Panc1 (cell line): ENCODE data around the gene COQ10A. TPM values are rescaled to one million over a fixed set of nuclear protein-coding genes. Genes with fewer than 3 reads are reported as not detected.
A peak's percentile ranks its signal among the peaks of the same experiment; 100 is the strongest.

ENCODE experiments used
- ATAC-seq: fragments of 200-7000 bp; cut with Tn5 transposase; 2 replicates; pipeline ENCODE4 v1.9.1; 2020; ENCODE audit warnings: mild to moderate bottlenecking, moderate library complexity
- BruUV-seq: library from RNA; stranded (reverse); fragments of 400-500 nt; replicated peaks from 2 replicates; lab custom pipeline; 2021; lab: Mats Ljungman, UMichigan
- CTCF ChIA-PET: fragments of 300-600 bp; sonication (Branson Sonifier 250); formaldehyde crosslinking; loops from one replicate; lab custom pipeline; 2022; ENCODE audit warnings: antibody characterized with exemption; lab: Charles Lee
- POLR2A ChIA-PET: fragments of 300-600 bp; sonication (Branson Sonifier 250); formaldehyde crosslinking; loops from one replicate; lab custom pipeline; 2022; ENCODE audit warnings: antibody characterized with exemption; lab: Charles Lee
- DNase-seq: peaks from one replicate; pipeline ENCODE4 v3.0.0-alpha.2; 2010; ENCODE audit warnings: low read depth, low spot score
- H3K27ac ChIP-seq: 2 replicates; pipeline ENCODE4 v1.5.1; 2011; ENCODE audit warnings: mild to moderate bottlenecking, low read length, inconsistent platforms
- H3K27me3 ChIP-seq: fragments of 200-500 bp; sonication (Bioruptor generic); 2 replicates; pipeline ENCODE4 v1.6.0; 2014; ENCODE audit warnings: low read length, inconsistent platforms; ENCODE audit not compliant: control insufficient read depth, insufficient read depth
- H3K36me3 ChIP-seq: fragments of 200-500 bp; sonication (Bioruptor generic); 2 replicates; pipeline ENCODE4 v1.5.1; 2014; ENCODE audit warnings: inconsistent platforms, mild to moderate bottlenecking, low read length, moderate library complexity; ENCODE audit not compliant: control insufficient read depth, insufficient read depth
- H3K4me1 ChIP-seq: 2 replicates; pipeline ENCODE4 v1.5.1; 2011; ENCODE audit warnings: inconsistent platforms, mild to moderate bottlenecking, low read length, moderate library complexity; ENCODE audit not compliant: control insufficient read depth, insufficient read depth
- H3K4me3 ChIP-seq, 2 experiments: 2 replicates each; pipeline ENCODE4 v1.5.1; 2011 to 2012; ENCODE audit warnings: low read depth in 2 of 2, low read length in 2 of 2, mild to moderate bottlenecking in 2 of 2, inconsistent platforms in 1 of 2, moderate library complexity in 1 of 2
- H3K9me3 ChIP-seq: fragments of 200-500 bp; sonication (Bioruptor generic); 2 replicates; pipeline ENCODE4 v1.5.1; 2014; ENCODE audit warnings: low read depth, mild to moderate bottlenecking, inconsistent platforms, low read length, moderate library complexity; ENCODE audit not compliant: control insufficient read depth, insufficient read depth
- POLR2AphosphoS5 ChIP-seq: IDR thresholded peaks from 2 replicates; pipeline ENCODE4 v1.6.1; 2012; ENCODE audit warnings: mild to moderate bottlenecking, low read depth, low read length, moderate library complexity
- SIN3A ChIP-seq: IDR thresholded peaks from 2 replicates; pipeline ENCODE4 v1.6.1; 2012; ENCODE audit warnings: low read depth, mild to moderate bottlenecking, low read length, moderate library complexity, borderline replicate concordance; ENCODE audit not compliant: insufficient read depth
- in situ Hi-C: cut with HindIII; loops from 2 replicates; pipeline ENCODE4 v1.10.0; 2016; ENCODE audit warnings: low sequenced_read_pairs, low pct_unique_long_range_greater_than_20kb
- intact Hi-C: fragments of 100-400 bp; cut with micrococcal nuclease; formaldehyde crosslinking; loops from one replicate; pipeline ENCODE4 v1.10.0; 2022; ENCODE audit not compliant: unreplicated experiment
- total RNA-seq: library from RNA; stranded (reverse); gene quantifications from one replicate; pipeline ENCODE4 v1.2.1, GENCODE V29; 2021; ENCODE audit not compliant: unreplicated experiment
- TF ChIP-seq, protein P1 (sequence below): fragments of 450-650 bp; IDR thresholded peaks from 2 replicates; pipeline ENCODE4 v1.5.1; 2017; ENCODE audit warnings: mild to moderate bottlenecking
- TF ChIP-seq, protein P2 (sequence below), 2 experiments: IDR thresholded peaks; 2 replicates each; pipeline ENCODE4 v1.6.1; 2011 to 2012; ENCODE audit warnings: low read depth in 2 of 2, control low read depth in 1 of 2, low read length in 1 of 2, mild to moderate bottlenecking in 1 of 2, moderate library complexity in 1 of 2; ENCODE audit not compliant: insufficient read depth in 1 of 2

COQ10A gene
- total RNA-seq, 1 experiment from 2014 or later, result 20.0 TPM

DNA sequence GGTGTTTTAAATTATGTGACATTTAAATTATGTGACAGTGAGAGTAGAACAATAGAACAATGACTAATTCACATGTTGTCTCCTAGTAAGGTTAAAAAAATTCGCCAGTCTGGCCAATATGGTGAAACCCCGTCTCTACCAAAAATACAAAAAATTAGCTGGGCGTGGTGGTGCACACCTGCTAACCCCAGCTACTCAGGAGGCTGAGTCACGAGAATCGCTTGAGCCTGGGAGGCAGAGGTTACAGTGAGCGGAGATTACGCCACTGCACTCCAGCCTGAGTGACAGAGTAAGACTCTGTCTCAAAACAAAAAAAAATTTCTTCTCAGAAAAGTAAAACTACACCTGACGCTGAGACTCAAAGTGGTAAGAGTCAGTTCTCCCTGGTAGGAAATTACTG is 30.7 kb downstream of the COQ10A start:
- Histone ChIP-seq H3K4me1 (peaks cover 7% of the 10 kb centered on the region), H3K36me3 (peaks cover 8% of the 10 kb centered on the region), H3K27ac (no peak overlapping the region), H3K9me3 (no peaks in the 10 kb centered on the region), H3K4me3 (no peak overlapping the region), H3K27me3 (no peaks in the 10 kb centered on the region)
- intact Hi-C loops (no loop called here), in situ Hi-C loops (no loop called here)
- ATAC-seq (no peak), DNase-seq (no peak)
- no peak for TF ChIP-seq SIN3A
- TF ChIP-seq, protein P1, sequence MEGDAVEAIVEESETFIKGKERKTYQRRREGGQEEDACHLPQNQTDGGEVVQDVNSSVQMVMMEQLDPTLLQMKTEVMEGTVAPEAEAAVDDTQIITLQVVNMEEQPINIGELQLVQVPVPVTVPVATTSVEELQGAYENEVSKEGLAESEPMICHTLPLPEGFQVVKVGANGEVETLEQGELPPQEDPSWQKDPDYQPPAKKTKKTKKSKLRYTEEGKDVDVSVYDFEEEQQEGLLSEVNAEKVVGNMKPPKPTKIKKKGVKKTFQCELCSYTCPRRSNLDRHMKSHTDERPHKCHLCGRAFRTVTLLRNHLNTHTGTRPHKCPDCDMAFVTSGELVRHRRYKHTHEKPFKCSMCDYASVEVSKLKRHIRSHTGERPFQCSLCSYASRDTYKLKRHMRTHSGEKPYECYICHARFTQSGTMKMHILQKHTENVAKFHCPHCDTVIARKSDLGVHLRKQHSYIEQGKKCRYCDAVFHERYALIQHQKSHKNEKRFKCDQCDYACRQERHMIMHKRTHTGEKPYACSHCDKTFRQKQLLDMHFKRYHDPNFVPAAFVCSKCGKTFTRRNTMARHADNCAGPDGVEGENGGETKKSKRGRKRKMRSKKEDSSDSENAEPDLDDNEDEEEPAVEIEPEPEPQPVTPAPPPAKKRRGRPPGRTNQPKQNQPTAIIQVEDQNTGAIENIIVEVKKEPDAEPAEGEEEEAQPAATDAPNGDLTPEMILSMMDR, result no peak
- TF ChIP-seq, protein P2, sequence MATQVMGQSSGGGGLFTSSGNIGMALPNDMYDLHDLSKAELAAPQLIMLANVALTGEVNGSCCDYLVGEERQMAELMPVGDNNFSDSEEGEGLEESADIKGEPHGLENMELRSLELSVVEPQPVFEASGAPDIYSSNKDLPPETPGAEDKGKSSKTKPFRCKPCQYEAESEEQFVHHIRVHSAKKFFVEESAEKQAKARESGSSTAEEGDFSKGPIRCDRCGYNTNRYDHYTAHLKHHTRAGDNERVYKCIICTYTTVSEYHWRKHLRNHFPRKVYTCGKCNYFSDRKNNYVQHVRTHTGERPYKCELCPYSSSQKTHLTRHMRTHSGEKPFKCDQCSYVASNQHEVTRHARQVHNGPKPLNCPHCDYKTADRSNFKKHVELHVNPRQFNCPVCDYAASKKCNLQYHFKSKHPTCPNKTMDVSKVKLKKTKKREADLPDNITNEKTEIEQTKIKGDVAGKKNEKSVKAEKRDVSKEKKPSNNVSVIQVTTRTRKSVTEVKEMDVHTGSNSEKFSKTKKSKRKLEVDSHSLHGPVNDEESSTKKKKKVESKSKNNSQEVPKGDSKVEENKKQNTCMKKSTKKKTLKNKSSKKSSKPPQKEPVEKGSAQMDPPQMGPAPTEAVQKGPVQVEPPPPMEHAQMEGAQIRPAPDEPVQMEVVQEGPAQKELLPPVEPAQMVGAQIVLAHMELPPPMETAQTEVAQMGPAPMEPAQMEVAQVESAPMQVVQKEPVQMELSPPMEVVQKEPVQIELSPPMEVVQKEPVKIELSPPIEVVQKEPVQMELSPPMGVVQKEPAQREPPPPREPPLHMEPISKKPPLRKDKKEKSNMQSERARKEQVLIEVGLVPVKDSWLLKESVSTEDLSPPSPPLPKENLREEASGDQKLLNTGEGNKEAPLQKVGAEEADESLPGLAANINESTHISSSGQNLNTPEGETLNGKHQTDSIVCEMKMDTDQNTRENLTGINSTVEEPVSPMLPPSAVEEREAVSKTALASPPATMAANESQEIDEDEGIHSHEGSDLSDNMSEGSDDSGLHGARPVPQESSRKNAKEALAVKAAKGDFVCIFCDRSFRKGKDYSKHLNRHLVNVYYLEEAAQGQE (IDR thresholded peaks at IDR 0.05; ENCODE audit: insufficient read depth in 1 of 2, low read depth in 2 of 2, low read length in 1 of 2), result no peak
- no TSS peak for BruUV-seq
- CTCF ChIA-PET, result interaction anchor here (0.8 kb wide), 1 partner anchor 11 kb away, joined by 3 read pairs; no protein-coding TSS in a partner anchor
- POLR2A ChIA-PET, result no interaction called here

DNA sequence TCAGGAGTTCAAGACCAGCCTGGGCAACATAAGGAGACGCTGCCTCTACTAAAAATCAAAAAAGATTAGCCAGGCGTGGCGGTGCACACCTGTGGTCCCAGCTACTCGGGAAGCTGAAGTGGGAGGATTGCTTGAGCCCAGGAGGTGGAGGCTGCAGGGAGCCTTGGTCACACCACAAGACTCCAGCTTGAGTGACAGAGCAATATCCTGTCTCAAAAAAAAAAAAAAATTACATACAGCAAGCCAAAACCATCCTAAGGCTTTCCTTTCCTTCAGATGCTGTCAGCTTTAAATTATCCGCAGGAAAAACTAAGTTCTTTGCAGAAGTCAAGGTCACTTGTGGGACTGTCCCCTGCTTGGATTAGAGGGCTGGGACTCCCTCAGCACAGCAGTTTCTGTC is 32.1 kb downstream of the COQ10A start:
- intact Hi-C loops, result no loop called here
- DNase-seq (no peak), ATAC-seq (no peak)
- TF ChIP-seq, protein P1, result no peak
- no peak for TF ChIP-seq POLR2AphosphoS5
- Histone ChIP-seq H3K27me3 (no peaks in the 10 kb centered on the region), H3K4me1 (peaks cover 7% of the 10 kb centered on the region), H3K4me3 (peak overlapping the region; percentile 64 to 92), H3K36me3 (peaks cover 6% of the 10 kb centered on the region), H3K27ac (peak overlapping the region; percentile 98), H3K9me3 (no peaks in the 10 kb centered on the region)
- in situ Hi-C loops, result no loop called here
- POLR2A ChIA-PET, result no interaction called here
- BruUV-seq, result no TSS peak
- CTCF ChIA-PET, result interaction anchor here (0.6 to 1.0 kb wide), 2 partner anchors 22 to 109 kb away, joined by 3 read pairs; partner anchors contain the start of gene SMARCC2
